Measurements from ENCODE around the gene ANKRD20A1.
"Not testable (repeated sequence)": the region's sequence is repeated elsewhere in the genome, so short reads cannot be mapped to it uniquely, and the experiment has no call there.

Gene ANKRD20A1

DNA sequence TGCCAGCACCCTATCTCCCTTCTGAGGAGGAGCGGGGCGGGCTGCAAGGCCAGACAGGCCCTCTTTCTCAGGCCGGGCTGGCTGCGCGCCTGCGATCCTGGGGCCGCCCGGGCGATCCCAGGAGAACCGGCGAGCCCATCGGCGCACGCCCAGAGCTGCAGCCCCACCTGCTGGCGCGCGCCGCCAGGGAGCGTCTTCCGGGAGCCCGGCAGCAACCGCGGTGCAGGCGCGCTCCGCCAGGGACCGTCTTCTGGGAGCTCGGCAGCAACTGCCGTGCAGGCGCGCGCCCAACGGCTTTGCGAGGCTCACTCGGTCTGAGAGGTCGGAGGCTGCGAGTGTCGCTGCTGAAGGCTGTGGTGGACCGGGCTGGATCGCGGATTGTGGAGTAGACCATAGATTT is at the start of gene ANKRD20A1:
Gene ANKRD20A1 (plus strand): TSS at position 61 of the 400 bp plus-strand sequence. CDS start 496 bp downstream, outside the sequence.
- DNase-seq (ENCODE audit: low read depth in 2 of 2), result not testable (repeated sequence)

DNA sequence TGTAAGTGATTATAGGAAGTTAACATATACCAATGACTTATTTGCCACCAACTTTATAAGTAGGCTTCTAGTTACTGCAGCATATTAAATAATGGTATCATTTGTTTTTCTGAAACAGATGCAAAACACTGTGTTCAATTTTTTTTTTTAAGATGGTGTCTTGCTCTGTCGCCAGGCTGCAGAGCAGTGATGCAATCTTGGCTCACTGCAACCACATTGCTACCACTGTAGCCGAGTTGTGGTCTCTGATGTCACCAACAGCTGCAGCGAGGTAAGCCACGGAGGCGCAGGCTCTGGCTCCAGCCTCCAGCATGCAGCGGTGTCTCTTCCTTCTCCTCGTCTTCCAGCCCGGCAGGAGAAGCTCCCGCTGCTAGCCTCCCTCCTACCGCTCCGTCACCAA is 26.6 kb upstream of the ANKRD20A1 start:
- DNase-seq (ENCODE audit: low read depth in 2 of 2), result not testable (repeated sequence)

Data from stimulated activated CD8-positive, alpha-beta memory T cell treated with anti-CD3 and anti-CD28 coated beads, Interleukin-15, amount 100 ng/mL, for 4 hours (primary cell).